Thyroid gland (tissue), 4 donors: ENCODE results near the gene RXFP2. TPM values are rescaled to one million over a fixed set of nuclear protein-coding genes. Genes with fewer than 3 reads are reported as not detected.

ENCODE experiments used
- DNase-seq, 2 donors: peaks; one replicate each; pipeline ENCODE4 v3.0.0-alpha.2; 2019
- H3K27ac ChIP-seq, 3 donors: fragments of 200-600 bp; sonication (generic); 1 replicate in 2 of 3; 2 replicates in 1 of 3; pipeline ENCODE4 v1.5.1; 2016 to 2019; ENCODE audit warnings: mild to moderate bottlenecking in 1 of 3, moderate library complexity in 1 of 3
- H3K27me3 ChIP-seq: fragments of 200-600 bp; sonication (generic); one replicate; pipeline ENCODE4 v1.5.1; 2019
- H3K36me3 ChIP-seq, 2 donors: fragments of 200-600 bp; sonication (generic); one replicate each; pipeline ENCODE4 v1.5.1; 2016 to 2019
- H3K4me1 ChIP-seq, 2 donors: fragments of 200-600 bp; sonication (generic); one replicate each; pipeline ENCODE4 v1.5.1; 2017 to 2019
- H3K4me3 ChIP-seq, 3 donors: fragments of 200-600 bp; sonication (generic); replicated peaks in 1 of 3; 1 replicate in 2 of 3; 2 replicates in 1 of 3; pipeline ENCODE4 v1.5.1; 2016; ENCODE audit warnings: mild to moderate bottlenecking in 1 of 3
- H3K9me3 ChIP-seq: fragments of 200-600 bp; sonication (generic); one replicate; pipeline ENCODE4 v1.5.1; 2017
- CTCF ChIP-seq, 6 experiments: fragments of 200-600 bp in 3 of 6; fragments of 450-650 bp in 3 of 6; sonication (generic) in 3 of 6; IDR thresholded peaks; one replicate each; pipeline ENCODE4 v1.5.1; 2016 to 2019; ENCODE audit warnings: antibody characterized with exemption in 6 of 6, mild to moderate bottlenecking in 2 of 6, inconsistent platforms in 1 of 6, moderate library complexity in 1 of 6
- POLR2A ChIP-seq, 2 donors: fragments of 450-650 bp; IDR thresholded peaks; one replicate each; pipeline ENCODE4 v1.6.1; 2017; ENCODE audit warnings: antibody characterized with exemption in 2 of 2, mild to moderate bottlenecking in 2 of 2, moderate library complexity in 1 of 2
- WGBS, 2 donors: methylation state at CpG; one replicate each; pipeline ENCODE4 v1.1.5; 2017; 5-methylcytosine and 5-hydroxymethylcytosine counted together
- intact Hi-C: fragments of 100-400 bp; cut with DNase I; formaldehyde crosslinking; loops from one replicate; pipeline ENCODE4 v1.15.1; 2023
- total RNA-seq, 4 donors: library from RNA; depleted of rRNA; stranded (reverse); fragments of >200 nt; gene quantifications; one replicate each; pipeline ENCODE4 v1.2.3, GENCODE V29; 2016

The RXFP2 gene
- total RNA-seq, 4 donors from 2014 or later = 0.24 to 0.67 TPM; not detected in 2

- H3K4me3 ChIP-seq = no peak overlapping the region
- H3K4me1 ChIP-seq = no peaks in the 10 kb centered on the region
- intact Hi-C loops = no loop called here
- no peak for TF ChIP-seq CTCF (IDR thresholded peaks at IDR 0.05)
- H3K9me3 ChIP-seq = no peaks in the 10 kb centered on the region
- no peak for DNase-seq
- H3K36me3 ChIP-seq = no peaks in the 10 kb centered on the region
- H3K27ac ChIP-seq = no peak overlapping the region
- WGBS, 2 donors = 74 to 79% methylated on average over 2 of the region's 2 CpGs
- no peaks in the 10 kb centered on the region for H3K27me3 ChIP-seq
Measured at GRCh38 chr13:31807090-31807541, 67.8 kb downstream of the RXFP2 start.

GRCh38 chr13:31814536-31814935 is 75.2 kb downstream of the RXFP2 start:
- intact Hi-C loops = no loop called here
- TF ChIP-seq POLR2A (IDR thresholded peaks at IDR 0.05) (no peak), CTCF (IDR thresholded peaks at IDR 0.05) (no peak)
- Histone ChIP-seq H3K9me3 (no peaks in the 10 kb centered on the region), H3K4me3 (no peak overlapping the region), H3K27ac (no peak overlapping the region), H3K4me1 (no peaks in the 10 kb centered on the region), H3K27me3 (no peaks in the 10 kb centered on the region), H3K36me3 (no peaks in the 10 kb centered on the region)
- no peak for DNase-seq
- WGBS, 2 donors = 92 to 94% methylated on average over 5 of the region's 5 CpGs

GRCh38 chr13:31815361-31816144 is 76.2 kb downstream of the RXFP2 start:
- DNase-seq = no peak
- H3K4me3 ChIP-seq = no peak overlapping the region
- 0 to 50% methylated on average over 1 of the region's 1 CpG for WGBS, 2 donors
- no peak for TF ChIP-seq CTCF (IDR thresholded peaks at IDR 0.05)
- TF ChIP-seq POLR2A (IDR thresholded peaks at IDR 0.05) = no peak
- H3K27ac ChIP-seq = no peak overlapping the region
- no peaks in the 10 kb centered on the region for H3K27me3 ChIP-seq
- no peaks in the 10 kb centered on the region for H3K9me3 ChIP-seq
- H3K36me3 ChIP-seq = no peaks in the 10 kb centered on the region
- intact Hi-C loops = no loop called here
- H3K4me1 ChIP-seq = no peaks in the 10 kb centered on the region

GRCh38 chr13:31818236-31818635 is 78.9 kb downstream of the RXFP2 start:
- H3K36me3 ChIP-seq = no peaks in the 10 kb centered on the region
- intact Hi-C loops = no loop called here
- no peaks in the 10 kb centered on the region for H3K4me1 ChIP-seq
- no peak overlapping the region for H3K4me3 ChIP-seq
- H3K27ac ChIP-seq = no peak overlapping the region
- H3K9me3 ChIP-seq = no peaks in the 10 kb centered on the region
- DNase-seq = no peak
- no peak for TF ChIP-seq CTCF (IDR thresholded peaks at IDR 0.05)
- TF ChIP-seq POLR2A (IDR thresholded peaks at IDR 0.05) = no peak
- no peaks in the 10 kb centered on the region for H3K27me3 ChIP-seq

- Histone ChIP-seq H3K9me3 (no peaks in the 10 kb centered on the region), H3K4me3 (no peak overlapping the region), H3K4me1 (no peaks in the 10 kb centered on the region), H3K36me3 (no peaks in the 10 kb centered on the region), H3K27me3 (no peaks in the 10 kb centered on the region), H3K27ac (no peak overlapping the region)
- DNase-seq = no peak
- 85 to 91% methylated on average over 3 of the region's 3 CpGs for WGBS, 2 donors
- TF ChIP-seq POLR2A (IDR thresholded peaks at IDR 0.05) (no peak), CTCF (IDR thresholded peaks at IDR 0.05) (no peak)
- intact Hi-C loops = no loop called here
Measured at GRCh38 chr13:31824705-31825517, 85.6 kb downstream of the RXFP2 start.
